HepG2 (cell line): ENCODE data around the gene LECT2. TPM values are rescaled to one million over a fixed set of nuclear protein-coding genes. Genes with fewer than 3 reads are reported as not detected.

ENCODE experiments used
- ATF7 ChIP-seq, 2 experiments: fragments of 450-650 bp in 1 of 2; sonication (generic) in 1 of 2; formaldehyde crosslinking in 1 of 2; IDR thresholded peaks; 2 replicates each; pipeline versions ENCODE4 v1.4.0 to v1.6.1; 2016 to 2020; ENCODE audit warnings: antibody characterized with exemption in 1 of 2, mild to moderate bottlenecking in 1 of 2, missing genetic modification reagents in 1 of 2
- ELF3 ChIP-seq: IDR thresholded peaks from 2 replicates; pipeline ENCODE4 v1.6.1; 2016; ENCODE audit warnings: missing genetic modification reagents, missing compliant biosample characterization
- FOXA3 ChIP-seq: IDR thresholded peaks from 2 replicates; pipeline ENCODE4 v1.6.1; 2016; ENCODE audit warnings: missing genetic modification reagents, missing compliant biosample characterization
- MAFK ChIP-seq, 2 experiments: IDR thresholded peaks in 1 of 2; conservative IDR thresholded peaks in 1 of 2; 2 replicates each; pipeline ENCODE4 v1.6.1; 2011; ENCODE audit warnings: improper control_type of control experiment in 2 of 2, low read length in 2 of 2
- MEF2D ChIP-seq: sonication (generic); formaldehyde crosslinking; IDR thresholded peaks from 2 replicates; pipeline ENCODE4 v1.5.1; 2020; ENCODE audit warnings: mild to moderate bottlenecking, missing genetic modification reagents
- MLXIP ChIP-seq: sonication (generic); formaldehyde crosslinking; IDR thresholded peaks from 2 replicates; pipeline ENCODE4 v1.9.0; 2021; ENCODE audit warnings: missing genetic modification reagents, borderline replicate concordance
- MYNN ChIP-seq: sonication (generic); formaldehyde crosslinking; IDR thresholded peaks from 2 replicates; pipeline ENCODE4 v1.4.0; 2020; ENCODE audit warnings: mild to moderate bottlenecking, low read depth, missing genetic modification reagents
- NR2F6 ChIP-seq, 2 experiments: IDR thresholded peaks; 2 replicates each; pipeline ENCODE4 v1.6.1; 2016; ENCODE audit warnings: antibody characterized with exemption in 1 of 2, mild to moderate bottlenecking in 1 of 2
- ZMYM4 ChIP-seq: sonication (generic); formaldehyde crosslinking; IDR thresholded peaks from 2 replicates; pipeline ENCODE4 v1.8.1; 2023; ENCODE audit warnings: mild to moderate bottlenecking, missing genetic modification reagents
- ZNF180 ChIP-seq: sonication (generic); formaldehyde crosslinking; IDR thresholded peaks from 2 replicates; pipeline ENCODE4 v1.4.0; 2020; ENCODE audit warnings: low read depth, missing genetic modification reagents, borderline replicate concordance
- ZNF264 ChIP-seq: sonication (generic); formaldehyde crosslinking; IDR thresholded peaks from 2 replicates; pipeline ENCODE4 v1.4.0; 2020; ENCODE audit warnings: missing genetic modification reagents
- ZNF282 ChIP-seq: fragments of 450-650 bp; IDR thresholded peaks from 2 replicates; pipeline ENCODE4 v1.6.1; 2018; ENCODE audit not compliant: partially characterized antibody
- ZNF354B ChIP-seq: sonication (generic); formaldehyde crosslinking; IDR thresholded peaks from 2 replicates; pipeline ENCODE4 v1.8.0; 2022; ENCODE audit warnings: mild to moderate bottlenecking, missing genetic modification reagents
- ZNF747 ChIP-seq: sonication (generic); formaldehyde crosslinking; IDR thresholded peaks from 2 replicates; pipeline ENCODE4 v1.8.1; 2023; ENCODE audit warnings: missing genetic modification reagents, mild to moderate bottlenecking, borderline replicate concordance
- ZNF878 ChIP-seq: sonication (generic); formaldehyde crosslinking; IDR thresholded peaks from 2 replicates; pipeline ENCODE4 v1.8.1; 2023; ENCODE audit warnings: mild to moderate bottlenecking, missing genetic modification reagents, moderate library complexity
- polyA plus RNA-seq, 8 experiments: library from polyadenylated mRNA; depleted of rRNA in 3 of 8; stranded (reverse) in 7 of 8; unstranded in 1 of 8; fragments of >200 nt; fragmentation: Illumina TruSeq in 4 of 8; extraction: Trizol in 4 of 8; gene quantifications; 2 replicates each; pipeline versions ENCODE4 v1.2.1 to v1.2.3, GENCODE V29; 2011 to 2016; ENCODE audit warnings: low read depth in 4 of 8, missing spikeins in 1 of 8, mixed read lengths in 1 of 8; ENCODE audit not compliant: insufficient read depth in 1 of 8
- total RNA-seq, 5 experiments: library from RNA; depleted of rRNA; stranded (reverse); fragments of >200 nt; fragmentation: Illumina TruSeq; extraction: Trizol; gene quantifications; 2 replicates each; pipeline ENCODE4 v1.2.3, GENCODE V29; 2016; ENCODE audit warnings: low read depth in 1 of 5
- TF ChIP-seq, protein P1 (sequence below): sonication (generic); formaldehyde crosslinking; IDR thresholded peaks from 2 replicates; pipeline ENCODE4 v1.5.0; 2020; ENCODE audit warnings: mild to moderate bottlenecking, missing genetic modification reagents, moderate library complexity
- TF ChIP-seq, protein P2 (sequence below): sonication (generic); formaldehyde crosslinking; IDR thresholded peaks from 2 replicates; pipeline ENCODE4 v1.8.1; 2023; ENCODE audit warnings: mild to moderate bottlenecking, missing genetic modification reagents
- TF ChIP-seq, protein P3 (sequence below): IDR thresholded peaks from 2 replicates; pipeline ENCODE4 v1.6.1; 2012; ENCODE audit warnings: low read depth, low read length, improper control_type of control experiment
- TF ChIP-seq, protein P4 (sequence below), 2 experiments: sonication (generic) in 1 of 2; formaldehyde crosslinking in 1 of 2; IDR thresholded peaks; 2 replicates each; pipeline versions ENCODE4 v1.4.0 to v1.6.1; 2018 to 2020; ENCODE audit warnings: missing genetic modification reagents in 2 of 2, borderline replicate concordance in 1 of 2, low read depth in 1 of 2, mild to moderate bottlenecking in 1 of 2, missing biosample characterization in 1 of 2

The LECT2 gene
- total and polyA plus RNA-seq, 2 of the 13 experiments (the other 11 are each of a cell fraction or from before 2014, with no cell fraction given): not detected

DNA sequence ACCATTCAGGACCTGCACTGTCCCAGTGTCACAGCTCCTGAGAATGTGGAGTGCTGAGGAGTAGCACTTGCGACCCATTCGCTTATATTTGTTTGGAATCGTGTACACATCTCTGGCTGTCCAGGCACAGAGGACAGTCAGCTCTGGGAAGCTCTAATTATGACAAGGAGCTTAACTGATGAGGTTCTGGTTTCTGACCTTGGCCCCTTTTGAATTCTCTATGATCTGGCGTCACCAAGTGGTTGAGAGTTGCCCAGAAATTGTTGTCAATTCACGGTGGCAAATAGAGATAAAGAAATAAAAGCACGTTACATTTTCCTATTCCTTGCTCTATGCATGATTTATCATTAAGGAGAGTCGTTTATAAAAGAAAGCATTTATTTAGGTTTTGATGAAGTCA lies 34.9 kb upstream of the LECT2 start (continued):
- no peak for TF ChIP-seq MLXIP
- TF ChIP-seq FOXA3 (CRISPR knock-in tag): peak; percentile 28; the same call in 1 of the 2 replicates
- TF ChIP-seq, protein P1, sequence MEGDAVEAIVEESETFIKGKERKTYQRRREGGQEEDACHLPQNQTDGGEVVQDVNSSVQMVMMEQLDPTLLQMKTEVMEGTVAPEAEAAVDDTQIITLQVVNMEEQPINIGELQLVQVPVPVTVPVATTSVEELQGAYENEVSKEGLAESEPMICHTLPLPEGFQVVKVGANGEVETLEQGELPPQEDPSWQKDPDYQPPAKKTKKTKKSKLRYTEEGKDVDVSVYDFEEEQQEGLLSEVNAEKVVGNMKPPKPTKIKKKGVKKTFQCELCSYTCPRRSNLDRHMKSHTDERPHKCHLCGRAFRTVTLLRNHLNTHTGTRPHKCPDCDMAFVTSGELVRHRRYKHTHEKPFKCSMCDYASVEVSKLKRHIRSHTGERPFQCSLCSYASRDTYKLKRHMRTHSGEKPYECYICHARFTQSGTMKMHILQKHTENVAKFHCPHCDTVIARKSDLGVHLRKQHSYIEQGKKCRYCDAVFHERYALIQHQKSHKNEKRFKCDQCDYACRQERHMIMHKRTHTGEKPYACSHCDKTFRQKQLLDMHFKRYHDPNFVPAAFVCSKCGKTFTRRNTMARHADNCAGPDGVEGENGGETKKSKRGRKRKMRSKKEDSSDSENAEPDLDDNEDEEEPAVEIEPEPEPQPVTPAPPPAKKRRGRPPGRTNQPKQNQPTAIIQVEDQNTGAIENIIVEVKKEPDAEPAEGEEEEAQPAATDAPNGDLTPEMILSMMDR (CRISPR knock-in tag): peak; percentile 79
- TF ChIP-seq, protein P2, sequence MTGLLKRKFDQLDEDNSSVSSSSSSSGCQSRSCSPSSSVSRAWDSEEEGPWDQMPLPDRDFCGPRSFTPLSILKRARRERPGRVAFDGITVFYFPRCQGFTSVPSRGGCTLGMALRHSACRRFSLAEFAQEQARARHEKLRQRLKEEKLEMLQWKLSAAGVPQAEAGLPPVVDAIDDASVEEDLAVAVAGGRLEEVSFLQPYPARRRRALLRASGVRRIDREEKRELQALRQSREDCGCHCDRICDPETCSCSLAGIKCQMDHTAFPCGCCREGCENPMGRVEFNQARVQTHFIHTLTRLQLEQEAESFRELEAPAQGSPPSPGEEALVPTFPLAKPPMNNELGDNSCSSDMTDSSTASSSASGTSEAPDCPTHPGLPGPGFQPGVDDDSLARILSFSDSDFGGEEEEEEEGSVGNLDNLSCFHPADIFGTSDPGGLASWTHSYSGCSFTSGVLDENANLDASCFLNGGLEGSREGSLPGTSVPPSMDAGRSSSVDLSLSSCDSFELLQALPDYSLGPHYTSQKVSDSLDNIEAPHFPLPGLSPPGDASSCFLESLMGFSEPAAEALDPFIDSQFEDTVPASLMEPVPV: no peak
- peak in 1 of 2 experiments; percentile 54; a peak in 1 of 4 replicates for TF ChIP-seq MAFK (conservative IDR thresholded peaks at IDR 0.05 in 1 of 2, IDR thresholded peaks at IDR 0.05 in 1 of 2; ENCODE audit: low read length in 2 of 2)
- TF ChIP-seq ZNF282: no peak
- TF ChIP-seq ATF7 (IDR thresholded peaks at IDR 0.05): no peak
- no peak for TF ChIP-seq ATF7 (CRISPR knock-in tag; IDR thresholded peaks at IDR 0.05)
- no peak for TF ChIP-seq MEF2D (CRISPR knock-in tag)
- TF ChIP-seq ZNF264 (CRISPR knock-in tag): 0 out of 2 replicates have a peak, but pooled peaks have one; percentile 23
- no peak for TF ChIP-seq MYNN (CRISPR knock-in tag)
- no peak for TF ChIP-seq NR2F6 (IDR thresholded peaks at IDR 0.05)
- 0 out of 2 replicates have a peak, but pooled peaks have one; percentile 18 for TF ChIP-seq NR2F6 (CRISPR knock-in tag; IDR thresholded peaks at IDR 0.05)
- 0 out of 2 replicates have a peak, but pooled peaks have one; percentile 25 for TF ChIP-seq ZNF747
- TF ChIP-seq, protein P3, sequence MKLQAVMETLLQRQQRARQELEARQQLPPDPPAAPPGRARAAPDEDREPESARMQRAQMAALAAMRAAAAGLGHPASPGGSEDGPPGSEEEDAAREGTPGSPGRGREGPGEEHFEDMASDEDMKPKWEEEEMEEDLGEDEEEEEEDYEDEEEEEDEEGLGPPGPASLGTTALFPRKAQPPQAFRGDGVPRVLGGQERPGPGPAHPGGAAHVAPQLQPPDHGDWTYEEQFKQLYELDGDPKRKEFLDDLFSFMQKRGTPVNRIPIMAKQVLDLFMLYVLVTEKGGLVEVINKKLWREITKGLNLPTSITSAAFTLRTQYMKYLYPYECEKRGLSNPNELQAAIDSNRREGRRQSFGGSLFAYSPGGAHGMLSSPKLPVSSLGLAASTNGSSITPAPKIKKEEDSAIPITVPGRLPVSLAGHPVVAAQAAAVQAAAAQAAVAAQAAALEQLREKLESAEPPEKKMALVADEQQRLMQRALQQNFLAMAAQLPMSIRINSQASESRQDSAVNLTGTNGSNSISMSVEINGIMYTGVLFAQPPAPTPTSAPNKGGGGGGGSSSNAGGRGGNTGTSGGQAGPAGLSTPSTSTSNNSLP: 0 out of 2 replicates have a peak, but pooled peaks have one; percentile 23
- no peak for TF ChIP-seq ZNF354B (CRISPR knock-in tag)
- 0 out of 2 replicates have a peak, but pooled peaks have one; percentile 27 for TF ChIP-seq ELF3
- TF ChIP-seq, protein P4, sequence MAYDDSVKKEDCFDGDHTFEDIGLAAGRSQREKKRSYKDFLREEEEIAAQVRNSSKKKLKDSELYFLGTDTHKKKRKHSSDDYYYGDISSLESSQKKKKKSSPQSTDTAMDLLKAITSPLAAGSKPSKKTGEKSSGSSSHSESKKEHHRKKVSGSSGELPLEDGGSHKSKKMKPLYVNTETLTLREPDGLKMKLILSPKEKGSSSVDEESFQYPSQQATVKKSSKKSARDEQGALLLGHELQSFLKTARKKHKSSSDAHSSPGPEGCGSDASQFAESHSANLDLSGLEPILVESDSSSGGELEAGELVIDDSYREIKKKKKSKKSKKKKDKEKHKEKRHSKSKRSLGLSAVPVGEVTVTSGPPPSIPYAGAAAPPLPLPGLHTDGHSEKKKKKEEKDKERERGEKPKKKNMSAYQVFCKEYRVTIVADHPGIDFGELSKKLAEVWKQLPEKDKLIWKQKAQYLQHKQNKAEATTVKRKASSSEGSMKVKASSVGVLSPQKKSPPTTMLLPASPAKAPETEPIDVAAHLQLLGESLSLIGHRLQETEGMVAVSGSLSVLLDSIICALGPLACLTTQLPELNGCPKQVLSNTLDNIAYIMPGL (CRISPR knock-in tag; IDR thresholded peaks at IDR 0.05; ENCODE audit: borderline replicate concordance in 1 of 2, low read depth in 1 of 2): 0 out of 4 replicates have a peak, but pooled peaks of 1 of the 2 experiments have one; percentile 50
- TF ChIP-seq ZMYM4 (CRISPR knock-in tag): 0 out of 2 replicates have a peak, but pooled peaks have one; percentile 20
- no peak for TF ChIP-seq ZNF180 (CRISPR knock-in tag)
- TF ChIP-seq ZNF878 (CRISPR knock-in tag): no peak; the same call in 1 of the 2 replicates
